ENCODE measurements around the gene DOCK4. TPM values are rescaled to one million over a fixed set of nuclear protein-coding genes. Genes with fewer than 3 reads are reported as not detected.

Gene DOCK4
- total and polyA plus RNA-seq, 7 donors: 1.8 to 12.7 (median 7.1) TPM

DNA sequence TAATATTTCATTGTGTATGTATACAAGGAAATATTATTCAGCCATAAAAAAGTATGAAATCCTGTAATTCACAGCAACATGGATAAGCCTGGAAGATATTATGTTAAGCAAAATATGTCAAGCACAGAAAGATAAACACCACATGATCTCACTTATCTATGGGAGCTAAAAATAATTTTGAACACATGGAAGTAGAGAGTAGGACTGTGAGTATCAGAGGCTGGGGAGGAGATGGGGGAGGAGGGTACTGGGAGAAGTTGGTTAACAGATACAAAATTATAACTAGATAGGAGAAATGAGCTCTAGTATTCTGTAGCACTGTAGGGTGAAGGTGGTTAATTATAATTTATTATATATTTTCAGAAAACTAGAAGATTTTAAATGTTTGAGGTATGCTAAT, 132.7 kb downstream of the DOCK4 start:
- no peaks in the 10 kb centered on the region for H3K27me3 ChIP-seq (ENCODE audit: insufficient read depth in 3 of 3, low read length in 2 of 3)
- DNase-seq: no peak
- H3K27ac ChIP-seq: no peak overlapping the region
- TF ChIP-seq CTCF (IDR thresholded peaks at IDR 0.05): no peak
- H3K36me3 ChIP-seq (ENCODE audit: insufficient read depth in 1 of 2, low read depth in 1 of 2): no peaks in the 10 kb centered on the region
- no peak overlapping the region for H3K4me3 ChIP-seq
- no peaks in the 10 kb centered on the region for H3K9me3 ChIP-seq
- ATAC-seq: no peak
- H3K4me1 ChIP-seq: peaks cover 15% of the 10 kb centered on the region
- intact Hi-C loops (cut with DNase I): no loop called here

DNA sequence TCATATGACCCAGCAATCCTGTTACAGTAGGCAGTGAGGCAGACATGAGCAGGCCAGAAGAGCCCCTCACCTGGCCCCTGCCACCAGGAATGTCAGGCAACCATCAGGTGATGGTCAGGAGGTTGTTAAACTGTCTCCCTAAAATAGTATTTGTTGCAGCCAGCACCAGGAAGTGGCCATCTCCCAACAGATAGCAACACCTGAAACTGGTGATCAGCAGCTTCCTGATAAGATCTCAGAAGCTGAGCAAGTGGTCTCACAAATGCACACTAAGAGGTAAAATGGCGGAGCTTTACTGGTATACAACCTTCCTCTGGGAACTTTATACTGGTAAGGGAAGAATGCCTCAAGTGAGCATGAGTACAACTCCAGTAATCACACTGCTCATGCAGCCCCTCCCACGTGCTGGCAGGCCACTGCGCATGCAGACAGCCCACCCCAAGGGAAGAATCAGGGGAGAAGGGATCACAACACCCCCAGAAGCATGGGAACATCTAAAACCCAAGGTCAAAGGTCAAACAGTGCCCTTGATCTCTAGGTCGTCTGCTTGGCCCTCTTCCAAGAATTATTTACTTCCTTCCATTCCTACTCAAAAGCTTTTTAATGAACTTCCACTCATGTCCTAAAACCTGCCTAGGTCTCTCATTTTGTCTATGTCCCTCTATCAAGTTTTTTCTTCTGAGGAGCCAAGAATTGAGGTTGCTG, 133.5 kb downstream of the DOCK4 start:
- Histone ChIP-seq H3K27ac (no peak overlapping the region), H3K4me1 (peaks cover 19% of the 10 kb centered on the region), H3K9me3 (no peaks in the 10 kb centered on the region), H3K4me3 (no peak overlapping the region), H3K36me3 (ENCODE audit: insufficient read depth in 1 of 2, low read depth in 1 of 2) (no peaks in the 10 kb centered on the region), H3K27me3 (ENCODE audit: insufficient read depth in 3 of 3, low read length in 2 of 3) (no peaks in the 10 kb centered on the region)
- intact Hi-C loops (cut with DNase I): no loop called here
- DNase-seq: no peak
- TF ChIP-seq CTCF (IDR thresholded peaks at IDR 0.05): no peak
- WGBS, 3 donors: 62 to 75% (median 70%) methylated on average over 4 of the region's 4 CpGs
- no peak for ATAC-seq

DNA sequence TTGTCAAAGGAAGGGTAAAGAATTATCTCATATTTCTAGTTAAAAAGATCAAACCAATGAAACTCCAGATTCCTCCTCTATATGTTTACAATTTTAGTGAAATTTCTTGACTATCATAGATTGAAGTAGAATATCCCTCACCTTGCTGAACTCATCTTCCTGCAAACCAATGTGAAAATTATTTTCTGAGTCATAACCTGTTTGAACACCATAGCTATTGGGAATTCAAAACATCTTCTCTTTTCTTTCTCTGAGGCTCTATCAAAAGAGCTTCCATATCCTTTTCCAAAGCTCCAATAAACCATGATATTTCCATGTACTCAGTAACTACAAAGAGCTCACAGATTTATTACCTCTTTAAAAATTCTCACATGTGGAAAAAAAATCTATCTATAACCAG, 134.3 kb downstream of the DOCK4 start:
- Histone ChIP-seq H3K4me3 (no peak overlapping the region), H3K27ac (no peak overlapping the region), H3K27me3 (ENCODE audit: insufficient read depth in 3 of 3, low read length in 2 of 3) (no peaks in the 10 kb centered on the region), H3K9me3 (no peaks in the 10 kb centered on the region), H3K4me1 (peaks cover 15% of the 10 kb centered on the region), H3K36me3 (ENCODE audit: insufficient read depth in 1 of 2, low read depth in 1 of 2) (no peaks in the 10 kb centered on the region)
- DNase-seq: no peak
- TF ChIP-seq CTCF (IDR thresholded peaks at IDR 0.05): no peak
- intact Hi-C loops (cut with DNase I): no loop called here
- no peak for ATAC-seq

GRCh38 chr7:112070674-112071256, 135.4 kb downstream of the DOCK4 start:
- WGBS, 3 donors: 78 to 83% (median 79%) methylated on average over 5 of the region's 5 CpGs
- H3K27ac ChIP-seq: no peak overlapping the region
- H3K4me1 ChIP-seq: peaks cover 16% of the 10 kb centered on the region
- no peak overlapping the region for H3K4me3 ChIP-seq
- no peak for ATAC-seq
- H3K36me3 ChIP-seq (ENCODE audit: insufficient read depth in 1 of 2, low read depth in 1 of 2): no peaks in the 10 kb centered on the region
- intact Hi-C loops (cut with DNase I): no loop called here
- no peaks in the 10 kb centered on the region for H3K9me3 ChIP-seq
- no peaks in the 10 kb centered on the region for H3K27me3 ChIP-seq (ENCODE audit: insufficient read depth in 3 of 3, low read length in 2 of 3)
- no peak for DNase-seq
- no peak for TF ChIP-seq CTCF (IDR thresholded peaks at IDR 0.05)

DNA sequence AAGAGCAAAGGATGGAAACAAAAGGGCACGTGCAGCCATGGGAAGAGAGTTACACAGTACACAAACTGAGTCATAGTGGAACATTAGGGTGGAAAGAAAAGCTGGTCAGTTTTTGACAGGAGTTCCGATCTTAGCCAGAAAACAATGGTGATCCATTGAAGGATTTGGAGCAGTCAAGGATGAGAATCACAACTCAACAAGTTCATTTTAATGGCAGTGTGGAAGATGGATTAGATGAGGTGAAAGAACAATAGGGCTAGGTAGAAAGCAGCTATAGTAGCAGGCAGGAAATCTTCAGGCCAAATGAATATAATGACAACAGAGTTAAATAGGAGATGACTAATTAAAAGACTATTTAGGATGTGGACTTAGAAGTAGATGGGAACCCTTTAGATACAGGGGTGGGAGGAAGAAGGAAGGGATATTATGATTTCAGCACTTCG, 136.3 kb downstream of the DOCK4 start:
- Histone ChIP-seq H3K27ac (no peak overlapping the region), H3K27me3 (ENCODE audit: insufficient read depth in 3 of 3, low read length in 2 of 3) (no peaks in the 10 kb centered on the region), H3K36me3 (ENCODE audit: insufficient read depth in 1 of 2, low read depth in 1 of 2) (no peaks in the 10 kb centered on the region), H3K4me3 (no peak overlapping the region), H3K9me3 (no peaks in the 10 kb centered on the region), H3K4me1 (peaks cover 16% of the 10 kb centered on the region)
- DNase-seq: no peak
- TF ChIP-seq CTCF (IDR thresholded peaks at IDR 0.05): no peak
- WGBS, 3 donors: 83 to 86% (median 86%) methylated on average over 3 of the region's 3 CpGs
- intact Hi-C loops (cut with DNase I): no loop called here
- peak in 1 of 4 donors; percentile 17 for ATAC-seq

Data from psoas muscle (tissue), 8 donors.